ENCODE data around the gene FAM200C. TPM values are rescaled to one million over a fixed set of nuclear protein-coding genes. Genes with fewer than 3 reads are reported as not detected.

FAM200C gene
- total RNA-seq, 4 donors from 2014 or later: 3.6 to 5.1 (median 4.3) TPM

- TF ChIP-seq CTCF (IDR thresholded peaks at IDR 0.05; ENCODE audit: low read depth): no peak
Measured at GRCh38 chr5:160418561-160419457, 19.0 kb upstream of the FAM200C start, which contains the start of gene SLU7. TSS of gene SLU7 (minus strand) at chr5:160419081. CDS start at chr5:160415294, 3,787 bp downstream.

- TF ChIP-seq CTCF (IDR thresholded peaks at IDR 0.05; ENCODE audit: low read depth): no peak
Measured at GRCh38 chr5:160398806-160399205, 1.0 kb downstream of the FAM200C start.

DNA sequence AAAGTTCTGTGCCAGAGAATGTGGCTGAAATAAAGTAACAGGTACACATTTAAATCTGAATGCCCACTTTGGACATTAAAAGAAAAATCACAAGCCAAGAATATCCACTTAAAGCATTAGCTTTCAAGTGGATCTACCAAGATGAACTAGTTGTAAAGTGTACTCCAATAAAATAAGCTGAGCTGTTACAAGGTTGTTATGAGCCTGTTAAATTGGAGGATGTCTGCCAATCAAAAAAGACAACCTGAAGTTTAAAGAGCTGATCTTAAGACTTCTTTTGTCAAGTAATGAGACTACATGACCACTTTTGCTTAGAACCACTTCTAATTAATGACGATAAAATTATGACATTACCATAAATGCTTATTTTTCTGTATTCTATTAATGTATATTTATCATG lies 2.4 kb downstream of the FAM200C start:
- TF ChIP-seq CTCF (IDR thresholded peaks at IDR 0.05; ENCODE audit: low read depth): no peak

- TF ChIP-seq CTCF (IDR thresholded peaks at IDR 0.05; ENCODE audit: low read depth): no peak
Measured at GRCh38 chr5:160395111-160395510, 4.7 kb downstream of the FAM200C start.

GRCh38 chr5:160390787-160391696 lies 8.8 kb downstream of the FAM200C start:
- TF ChIP-seq CTCF (IDR thresholded peaks at IDR 0.05; ENCODE audit: low read depth): no peak

- TF ChIP-seq CTCF (IDR thresholded peaks at IDR 0.05; ENCODE audit: low read depth): no peak
Measured at GRCh38 chr5:160387445-160387844, 12.4 kb downstream of the FAM200C start.

DNA sequence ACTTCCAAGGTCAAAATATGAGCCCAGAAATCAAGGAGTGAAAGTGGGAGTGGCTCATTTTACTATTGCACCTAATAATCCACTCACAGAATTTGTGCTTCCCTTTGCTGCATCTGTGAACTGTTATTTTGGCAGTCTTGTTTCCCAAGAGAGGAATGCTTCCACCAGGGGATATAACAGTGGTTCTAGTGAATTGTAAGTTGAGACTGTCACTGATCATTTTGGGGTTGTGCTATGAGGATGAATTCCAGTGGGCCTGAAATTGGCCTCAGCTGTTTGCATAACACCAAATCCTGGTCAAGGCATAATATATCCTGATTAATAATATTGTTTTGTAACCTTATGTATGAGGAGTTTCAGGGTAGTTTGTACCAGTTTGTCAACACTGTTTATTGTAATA lies 14.4 kb downstream of the FAM200C start:
- no peak for TF ChIP-seq CTCF (IDR thresholded peaks at IDR 0.05; ENCODE audit: low read depth)

All from subcutaneous adipose tissue (tissue), 4 donors.